Natural killer cell (primary cell): ENCODE data around the gene APOA4. TPM values are rescaled to one million over a fixed set of nuclear protein-coding genes. Genes with fewer than 3 reads are reported as not detected.

Source experiments
- ATAC-seq, 3 donors: fragments of 150-1000 bp in 2 of 3; fragments of 200-7000 bp in 1 of 3; cut with Tn5 transposase; 1 replicate in 1 of 3; 2 replicates in 2 of 3; pipeline ENCODE4 v1.10.0; 2021; ENCODE audit warnings: mild to moderate bottlenecking in 2 of 3, moderate library complexity in 2 of 3
- DNase-seq, 2 donors: peaks; one replicate each; pipeline versions ENCODE4 v3.0.0 to v3.0.0-alpha.2; 2013 to 2021; ENCODE audit warnings: mixed read lengths in 1 of 2
- H3K27ac ChIP-seq: one replicate; pipeline ENCODE4 v1.5.1; 2013; ENCODE audit warnings: mild to moderate bottlenecking, low read length
- H3K27me3 ChIP-seq: one replicate; pipeline ENCODE4 v1.6.1; 2013; ENCODE audit warnings: low read length; ENCODE audit not compliant: control insufficient read depth, insufficient read depth
- H3K36me3 ChIP-seq: one replicate; pipeline ENCODE4 v1.6.1; 2013; ENCODE audit warnings: low read length; ENCODE audit not compliant: control insufficient read depth, insufficient read depth
- H3K4me1 ChIP-seq: one replicate; pipeline ENCODE4 v1.6.1; 2013; ENCODE audit warnings: low read length; ENCODE audit not compliant: control insufficient read depth, insufficient read depth
- H3K4me3 ChIP-seq: one replicate; pipeline ENCODE4 v1.5.1; 2013; ENCODE audit warnings: low read length
- H3K9me3 ChIP-seq: one replicate; pipeline ENCODE4 v1.6.1; 2013; ENCODE audit warnings: low read length; ENCODE audit not compliant: control insufficient read depth, insufficient read depth
- H3K27ac Mint-ChIP-seq, 2 donors: one replicate each; pipeline ENCODE4 v1.8.0; 2022; ENCODE audit warnings: mild to moderate bottlenecking in 2 of 2, mixed read lengths in 2 of 2, moderate library complexity in 1 of 2
- H3K27me3 Mint-ChIP-seq, 2 donors: one replicate each; pipeline ENCODE4 v1.8.0; 2022; ENCODE audit warnings: low read depth in 2 of 2, mixed read lengths in 2 of 2
- H3K36me3 Mint-ChIP-seq: one replicate; pipeline ENCODE4 v1.8.0; 2022; ENCODE audit warnings: mixed read lengths
- H3K4me1 Mint-ChIP-seq, 2 donors: one replicate each; pipeline ENCODE4 v1.8.0; 2022; ENCODE audit warnings: mixed read lengths in 2 of 2
- H3K4me3 Mint-ChIP-seq: one replicate; pipeline ENCODE4 v1.8.0; 2022; ENCODE audit warnings: mild to moderate bottlenecking, moderate library complexity, mixed read lengths
- H3K9me3 Mint-ChIP-seq, 2 donors: one replicate each; pipeline ENCODE4 v1.8.0; 2022; ENCODE audit warnings: mixed read lengths in 2 of 2
- WGBS: methylation state at CpG from one replicate; pipeline ENCODE4 v1.1.7; 2013; ENCODE audit warnings: missing lambda C conversion rate; ENCODE audit not compliant: insufficient coverage; 5-methylcytosine and 5-hydroxymethylcytosine counted together
- intact Hi-C: fragments of 100-400 bp; cut with micrococcal nuclease; formaldehyde crosslinking; loops from one replicate; pipeline ENCODE4 v1.14.2; 2022
- total RNA-seq, 4 donors: library from RNA; stranded (reverse); fragments of 120-200 nt in 1 of 4; gene quantifications; one replicate each; pipeline versions ENCODE4 v1.2.3 to v1.2.4, GENCODE V29; 2013 to 2022
- TF ChIP-seq, protein P1 (sequence below): fragments of 200-600 bp; IDR thresholded peaks from one replicate; pipeline ENCODE4 v1.8.0; 2022; ENCODE audit warnings: antibody characterized with exemption

APOA4 gene
- total RNA-seq, 3 donors from 2014 or later (not counting 1 experiment from before 2014, with no cell fraction given), result not detected

DNA sequence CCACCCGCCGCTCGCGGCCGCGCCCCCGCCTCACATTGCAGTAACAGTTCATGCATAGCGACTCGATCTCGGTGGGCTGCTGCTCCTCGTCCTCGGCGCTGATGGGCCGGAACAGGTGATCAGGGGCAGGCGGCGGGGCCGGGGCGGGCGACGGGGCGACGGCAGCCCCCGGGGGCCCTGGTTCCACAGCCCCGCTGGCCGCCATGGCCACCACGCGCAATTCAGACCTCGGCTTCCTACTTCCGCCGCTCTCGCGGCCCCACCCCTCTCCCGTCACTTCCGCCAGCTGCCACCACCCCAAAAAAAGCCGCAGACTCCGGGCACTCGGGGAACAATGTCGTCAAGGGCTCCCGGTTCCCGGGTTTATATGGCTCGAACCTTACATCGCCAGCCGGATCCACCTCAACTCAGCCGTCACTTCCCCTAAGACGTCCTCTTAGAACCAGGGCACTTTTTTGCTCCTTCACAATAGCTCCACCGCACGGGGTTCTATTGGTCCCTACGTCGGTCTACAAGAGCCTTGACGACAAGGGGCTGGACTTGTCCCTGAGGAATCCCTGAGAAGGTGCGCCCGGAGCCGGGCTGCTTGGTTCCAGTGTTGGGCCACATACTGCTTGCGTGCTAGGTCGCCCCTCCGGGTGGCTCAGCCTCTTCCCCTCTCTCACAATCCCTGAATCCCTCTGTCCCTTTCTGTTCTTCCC lies 35.2 kb downstream of the APOA4 start, which contains the start of gene ZPR1:
ZPR1 (minus strand) TSS at position 238 of the 701 bp plus-strand sequence; CDS start at position 205, 33 bp downstream.
- intact Hi-C loops, result loop anchor here (2.0 kb wide), 2 partner anchors 15 to 439 kb away; partner anchors contain the start of gene BUD13

DNA sequence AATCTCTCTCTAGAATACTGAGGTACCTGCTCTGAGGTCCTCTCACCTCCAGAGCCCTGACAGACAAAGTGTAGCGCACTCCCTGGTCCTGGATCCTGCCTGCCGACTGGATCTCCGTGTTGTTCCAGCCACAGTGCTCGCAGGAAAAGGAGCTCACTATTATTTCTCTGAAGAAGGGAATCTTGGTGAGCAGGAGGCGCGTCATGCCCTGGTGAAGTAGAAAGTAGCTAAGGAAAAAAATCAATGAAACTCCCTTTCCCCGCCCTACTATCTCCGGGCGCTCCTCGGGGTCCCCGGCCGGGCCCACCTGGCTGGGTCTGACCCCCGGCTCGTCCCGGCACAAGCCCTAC lies 35.7 kb downstream of the APOA4 start:
- no peaks in the 10 kb centered on the region for H3K27me3 Mint-ChIP-seq
- H3K36me3 Mint-ChIP-seq, result peaks cover 19% of the 10 kb centered on the region
- no peaks in the 10 kb centered on the region for H3K27me3 ChIP-seq
- peak overlapping the region; percentile 84 for H3K27ac ChIP-seq
- under 1% methylated on average over 13 of the region's 15 CpGs for WGBS
- no peaks in the 10 kb centered on the region for H3K9me3 ChIP-seq
- H3K36me3 ChIP-seq, result peaks cover 44% of the 10 kb centered on the region
- intact Hi-C loops, result loop anchor here (2.0 kb wide), 1 partner anchor 15 kb away; the partner anchor contains the start of gene BUD13
- peaks cover 30 to 48% of the 10 kb centered on the region in 2 donors for H3K4me1 Mint-ChIP-seq
- DNase-seq (peak in 1 of 2 donors; percentile 32), ATAC-seq (peak in 1 of 3 donors; percentile 7)
- peak overlapping the region; percentile 96 to 97 for H3K27ac Mint-ChIP-seq
- H3K4me3 Mint-ChIP-seq, result peak overlapping the region; percentile 91
- H3K4me1 ChIP-seq, result peaks cover 30% of the 10 kb centered on the region
- TF ChIP-seq, protein P1, sequence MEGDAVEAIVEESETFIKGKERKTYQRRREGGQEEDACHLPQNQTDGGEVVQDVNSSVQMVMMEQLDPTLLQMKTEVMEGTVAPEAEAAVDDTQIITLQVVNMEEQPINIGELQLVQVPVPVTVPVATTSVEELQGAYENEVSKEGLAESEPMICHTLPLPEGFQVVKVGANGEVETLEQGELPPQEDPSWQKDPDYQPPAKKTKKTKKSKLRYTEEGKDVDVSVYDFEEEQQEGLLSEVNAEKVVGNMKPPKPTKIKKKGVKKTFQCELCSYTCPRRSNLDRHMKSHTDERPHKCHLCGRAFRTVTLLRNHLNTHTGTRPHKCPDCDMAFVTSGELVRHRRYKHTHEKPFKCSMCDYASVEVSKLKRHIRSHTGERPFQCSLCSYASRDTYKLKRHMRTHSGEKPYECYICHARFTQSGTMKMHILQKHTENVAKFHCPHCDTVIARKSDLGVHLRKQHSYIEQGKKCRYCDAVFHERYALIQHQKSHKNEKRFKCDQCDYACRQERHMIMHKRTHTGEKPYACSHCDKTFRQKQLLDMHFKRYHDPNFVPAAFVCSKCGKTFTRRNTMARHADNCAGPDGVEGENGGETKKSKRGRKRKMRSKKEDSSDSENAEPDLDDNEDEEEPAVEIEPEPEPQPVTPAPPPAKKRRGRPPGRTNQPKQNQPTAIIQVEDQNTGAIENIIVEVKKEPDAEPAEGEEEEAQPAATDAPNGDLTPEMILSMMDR, result no peak
- H3K4me3 ChIP-seq, result peak overlapping the region; percentile 77
- H3K9me3 Mint-ChIP-seq, result no peaks in the 10 kb centered on the region

More for the DNA sequence above, 35.2 kb downstream of the APOA4 start, which contains the start of gene ZPR1:
- Histone ChIP-seq H3K27me3 (no peaks in the 10 kb centered on the region), H3K4me1 (peaks cover 30% of the 10 kb centered on the region), H3K36me3 (peaks cover 39% of the 10 kb centered on the region), H3K27ac (peak within 1 kb of the TSS; percentile 84), H3K9me3 (no peaks in the 10 kb centered on the region), H3K4me3 (peak within 1 kb of the TSS; percentile 77)
- H3K9me3 Mint-ChIP-seq, result no peaks in the 10 kb centered on the region
- H3K27ac Mint-ChIP-seq, result peak within 1 kb of the TSS; percentile 96 to 97
- peaks cover 19% of the 10 kb centered on the region for H3K36me3 Mint-ChIP-seq
- under 1% methylated on average over 56 of the region's 56 CpGs for WGBS
- ATAC-seq, result peak; percentile 87 to 90 (median 90)
- H3K27me3 Mint-ChIP-seq, result no peaks in the 10 kb centered on the region
- peaks cover 30 to 47% of the 10 kb centered on the region in 2 donors for H3K4me1 Mint-ChIP-seq
- peak; percentile 85 to 92 for DNase-seq
- H3K4me3 Mint-ChIP-seq, result peak within 1 kb of the TSS; percentile 98
- TF ChIP-seq, protein P1, result no peak

DNA sequence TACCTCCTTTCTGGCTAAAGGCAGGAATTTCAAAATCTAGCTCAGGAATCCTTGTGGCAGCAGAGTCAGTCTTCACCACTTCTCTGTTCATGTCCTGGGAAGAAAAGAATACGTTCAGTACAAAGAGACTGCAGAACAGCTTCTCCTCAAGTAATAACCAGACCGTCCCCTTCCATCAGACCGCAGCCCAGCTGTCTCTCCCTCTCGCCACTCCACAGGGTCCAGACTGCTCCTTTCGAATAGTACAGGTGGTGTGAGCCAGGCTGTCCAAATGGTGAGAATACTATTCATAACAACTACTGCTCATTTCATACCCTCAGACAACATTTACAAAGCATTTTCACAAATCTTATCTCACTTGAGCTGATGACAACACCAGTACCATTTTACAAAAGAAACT lies 36.1 kb downstream of the APOA4 start:
- DNase-seq, result no peak
- 80% methylated on average over 5 of the region's 5 CpGs for WGBS
- Histone ChIP-seq H3K4me3 (peak overlapping the region; percentile 77), H3K4me1 (peaks cover 30% of the 10 kb centered on the region), H3K27ac (peak overlapping the region; percentile 84), H3K27me3 (no peaks in the 10 kb centered on the region), H3K36me3 (peaks cover 48% of the 10 kb centered on the region), H3K9me3 (no peaks in the 10 kb centered on the region)
- Mint-ChIP-seq H3K36me3 (peaks cover 19% of the 10 kb centered on the region), H3K9me3 (no peaks in the 10 kb centered on the region), H3K27me3 (no peaks in the 10 kb centered on the region), H3K27ac (peak overlapping the region; percentile 96 to 97), H3K4me3 (peak overlapping the region; percentile 91), H3K4me1 (peaks cover 30 to 48% of the 10 kb centered on the region in 2 donors)
- intact Hi-C loops, result loop anchor here (2.0 kb wide), 1 partner anchor 14 kb away; the partner anchor contains the start of gene BUD13
- TF ChIP-seq, protein P1, result no peak
- no peak for ATAC-seq
